Esophagus (tissue), 2 donors: ENCODE results near the gene PARD3. TPM values are rescaled to one million over a fixed set of nuclear protein-coding genes. Genes with fewer than 3 reads are reported as not detected.
A peak's percentile ranks its signal among the peaks of the same experiment; 100 is the strongest.

Source experiments
- H3K27ac ChIP-seq, 2 donors: one replicate each; pipeline ENCODE4 v1.5.1; 2013; ENCODE audit warnings: low read depth in 2 of 2, mild to moderate bottlenecking in 2 of 2, inconsistent platforms in 1 of 2, low read length in 1 of 2, moderate library complexity in 1 of 2
- H3K27me3 ChIP-seq, 2 donors: one replicate each; pipeline ENCODE4 v1.6.1; 2013; ENCODE audit warnings: low read length in 2 of 2, control low read depth in 1 of 2, mild to moderate bottlenecking in 1 of 2; ENCODE audit not compliant: insufficient read depth in 2 of 2, control insufficient read depth in 1 of 2
- H3K36me3 ChIP-seq, 2 donors: one replicate each; pipeline ENCODE4 v1.6.1; 2013; ENCODE audit warnings: low read length in 1 of 2; ENCODE audit not compliant: control insufficient read depth in 2 of 2, insufficient read depth in 2 of 2
- H3K4me1 ChIP-seq, 2 donors: one replicate each; pipeline ENCODE4 v1.6.1; 2013; ENCODE audit warnings: low read length in 1 of 2; ENCODE audit not compliant: control insufficient read depth in 2 of 2, insufficient read depth in 2 of 2
- H3K4me3 ChIP-seq, 2 donors: one replicate each; pipeline ENCODE4 v1.5.1; 2013; ENCODE audit warnings: low read length in 2 of 2, mild to moderate bottlenecking in 2 of 2, low read depth in 1 of 2, moderate library complexity in 1 of 2
- H3K9me3 ChIP-seq, 2 donors: one replicate each; pipeline ENCODE4 v1.6.1; 2013; ENCODE audit warnings: mild to moderate bottlenecking in 2 of 2, low read depth in 1 of 2, low read length in 1 of 2, moderate library complexity in 1 of 2; ENCODE audit not compliant: control insufficient read depth in 2 of 2, insufficient read depth in 1 of 2
- WGBS, 2 donors: extraction: QIAGEN DNeasy Blood & Tissue Kit; methylation state at CpG; one replicate each; pipeline ENCODE4 v1.1.7; 2013; 5-methylcytosine and 5-hydroxymethylcytosine counted together
- polyA plus RNA-seq, 2 donors: library from polyadenylated mRNA; stranded (reverse); fragments of 200-250 nt; gene quantifications; one replicate each; pipeline ENCODE4 v1.2.3, GENCODE V29; 2013
- donor health status: healthy with polysubstance abuse.
- donor health status: Bipolar disorder and iron deficiency.

The PARD3 gene
- polyA plus RNA-seq, 2 donors: 40.3 to 71.3 TPM

DNA sequence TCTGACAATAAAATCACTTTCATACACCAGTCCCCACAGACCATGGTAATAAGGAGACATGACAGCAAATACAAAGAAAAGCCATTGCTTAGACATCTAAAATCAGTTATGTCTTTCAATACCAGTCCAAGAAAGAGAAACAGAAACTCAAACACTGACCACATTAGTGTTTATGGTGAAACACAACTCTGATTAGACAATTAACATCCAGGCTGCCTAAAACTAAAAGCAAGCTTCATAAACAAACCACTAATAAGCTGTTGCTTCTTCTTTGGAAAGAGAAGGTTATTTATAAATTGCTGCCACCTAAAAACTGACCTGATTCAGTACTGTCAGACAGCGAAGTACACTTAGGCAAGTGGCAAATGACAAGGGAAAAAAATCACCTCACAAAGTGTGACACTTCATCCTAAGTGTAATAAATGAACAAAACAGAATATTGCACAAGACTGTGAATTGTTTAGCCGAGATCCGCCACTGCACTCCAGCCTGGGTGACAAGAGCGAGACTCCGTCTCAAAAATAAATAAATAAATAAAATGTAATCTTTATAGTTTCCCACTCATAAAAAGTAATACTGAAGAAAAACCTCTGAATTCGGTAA lies 277.4 kb downstream of the PARD3 start:
- Histone ChIP-seq H3K9me3 (no peaks in the 10 kb centered on the region), H3K27ac (no peak overlapping the region)
- WGBS, 2 donors: 91 to 92% methylated on average over 6 of the region's 6 CpGs

DNA sequence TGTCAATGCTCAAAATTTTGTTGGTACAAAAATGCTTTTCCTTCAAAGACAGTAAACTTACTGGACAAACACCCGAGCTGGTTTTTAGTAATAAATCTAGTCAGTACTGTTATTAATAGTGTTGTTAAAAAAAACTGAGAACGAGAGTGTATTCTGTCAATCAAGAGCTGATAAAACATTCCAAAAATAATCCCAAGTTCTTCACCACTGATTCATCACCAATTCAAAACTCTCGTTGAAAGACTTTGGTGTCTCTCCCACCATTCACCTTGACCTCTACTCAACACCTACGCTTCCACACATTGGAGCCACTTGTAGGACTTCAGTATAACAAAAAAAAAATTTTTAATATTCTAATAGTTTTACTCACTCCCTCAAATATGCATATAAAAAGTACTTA lies 279.2 kb downstream of the PARD3 start:
- no peaks in the 10 kb centered on the region for H3K9me3 ChIP-seq
- H3K36me3 ChIP-seq: no peaks in the 10 kb centered on the region
- no peaks in the 10 kb centered on the region for H3K27me3 ChIP-seq
- no peak overlapping the region for H3K27ac ChIP-seq
- WGBS, 2 donors: 79 to 83% methylated on average over 4 of the region's 4 CpGs
- no peak overlapping the region for H3K4me3 ChIP-seq
- H3K4me1 ChIP-seq: peaks cover 0 to 2% of the 10 kb centered on the region in 2 donors

More for the DNA sequence above, 277.4 kb downstream of the PARD3 start:
- no peaks in the 10 kb centered on the region for H3K36me3 ChIP-seq
- H3K4me1 ChIP-seq: peaks cover 0 to 2% of the 10 kb centered on the region in 2 donors
- H3K27me3 ChIP-seq: no peaks in the 10 kb centered on the region
- H3K4me3 ChIP-seq: no peak overlapping the region

- H3K36me3 ChIP-seq: no peaks in the 10 kb centered on the region
- H3K4me1 ChIP-seq: peaks cover 0 to 8% of the 10 kb centered on the region in 2 donors
- no peaks in the 10 kb centered on the region for H3K9me3 ChIP-seq
- H3K27ac ChIP-seq: no peak overlapping the region
- H3K27me3 ChIP-seq: no peaks in the 10 kb centered on the region
- WGBS, 2 donors: 88% methylated on average over 4 of the region's 4 CpGs
- H3K4me3 ChIP-seq: no peak overlapping the region
Measured at GRCh38 chr10:34530778-34531177, 284.3 kb downstream of the PARD3 start.

- 36 to 58% methylated on average over 3 of the region's 3 CpGs for WGBS, 2 donors
- no peak overlapping the region for H3K4me3 ChIP-seq
- H3K36me3 ChIP-seq: no peaks in the 10 kb centered on the region
- no peaks in the 10 kb centered on the region for H3K27me3 ChIP-seq
- no peaks in the 10 kb centered on the region for H3K9me3 ChIP-seq
- peaks cover 0 to 8% of the 10 kb centered on the region in 2 donors for H3K4me1 ChIP-seq
- H3K27ac ChIP-seq: no peak overlapping the region
Measured at GRCh38 chr10:34528320-34528719, 286.8 kb downstream of the PARD3 start.

DNA sequence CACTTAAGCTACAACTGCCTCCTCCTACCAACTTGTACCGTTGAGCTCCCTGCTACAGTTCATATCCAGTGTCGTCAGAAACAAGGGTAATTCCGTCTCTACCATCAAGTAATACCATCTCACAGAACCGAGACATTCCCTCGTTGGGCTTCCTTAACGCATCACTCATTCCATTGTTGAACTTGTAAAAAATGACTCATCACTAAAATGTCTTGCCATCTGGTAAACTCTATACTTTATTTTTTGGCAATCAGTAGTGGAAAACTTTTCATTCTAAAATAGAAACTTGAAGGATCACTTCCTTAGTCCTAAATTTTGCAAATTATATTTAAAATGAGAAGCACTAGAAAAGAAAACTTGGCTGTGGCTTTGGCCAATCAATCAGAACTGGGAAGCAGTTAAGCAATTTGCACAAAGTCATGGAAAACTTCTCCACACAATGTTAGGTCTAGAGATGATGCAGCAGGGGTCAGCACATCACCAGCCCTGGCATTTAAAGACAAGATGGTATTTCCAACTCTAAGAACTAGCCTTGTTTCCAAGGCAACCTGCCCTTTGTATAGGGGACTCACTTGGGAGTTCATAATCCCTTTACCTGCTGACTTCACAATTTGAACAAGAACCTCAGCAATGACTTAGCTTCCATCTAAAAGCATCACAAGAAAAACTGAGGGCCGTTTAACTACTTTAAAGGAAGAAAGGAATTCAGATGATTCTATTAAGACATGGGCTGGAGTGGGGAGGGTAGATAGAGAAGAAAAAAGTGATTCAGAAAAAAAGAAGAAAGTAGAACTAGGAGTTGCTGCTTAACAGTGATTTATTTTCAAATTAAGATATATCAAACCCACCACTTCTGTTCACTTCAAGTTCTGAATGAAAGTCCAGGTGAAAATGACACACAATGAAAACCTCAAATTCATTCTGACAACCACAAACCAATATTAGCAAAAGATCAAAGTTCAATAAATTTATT lies 288.1 kb downstream of the PARD3 start:
- peak overlapping the region in 1 of 2 donors; percentile 55 for H3K27ac ChIP-seq
- H3K9me3 ChIP-seq: no peaks in the 10 kb centered on the region
- H3K36me3 ChIP-seq: no peaks in the 10 kb centered on the region
- peaks cover 0 to 8% of the 10 kb centered on the region in 2 donors for H3K4me1 ChIP-seq
- no peak overlapping the region for H3K4me3 ChIP-seq
- no peaks in the 10 kb centered on the region for H3K27me3 ChIP-seq
- 26 to 40% methylated on average over 7 of the region's 7 CpGs for WGBS, 2 donors

DNA sequence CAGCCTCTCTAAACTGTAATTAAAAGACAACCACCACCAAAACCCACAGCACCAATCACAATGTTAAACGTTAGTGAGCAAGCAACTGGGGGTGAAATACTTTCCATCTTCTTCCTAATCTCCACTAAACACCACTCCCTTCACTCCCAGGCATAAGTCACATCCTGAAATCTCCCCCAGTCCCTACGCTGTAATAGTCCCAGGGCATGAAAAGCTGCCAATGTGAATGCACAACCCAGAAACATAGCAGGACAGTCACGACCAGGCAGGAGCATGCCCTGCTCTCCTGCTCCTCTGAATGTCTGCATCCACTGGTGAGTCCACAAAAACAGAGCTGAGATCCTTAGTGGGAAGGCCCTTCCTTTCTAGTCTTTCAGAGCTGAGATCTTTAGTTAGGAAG lies 288.9 kb downstream of the PARD3 start:
- Histone ChIP-seq H3K4me3 (no peak overlapping the region), H3K27me3 (no peaks in the 10 kb centered on the region), H3K9me3 (no peaks in the 10 kb centered on the region), H3K4me1 (peaks cover 0 to 8% of the 10 kb centered on the region in 2 donors), H3K27ac (peak overlapping the region in 1 of 2 donors; percentile 55), H3K36me3 (no peaks in the 10 kb centered on the region)
- 68 to 69% methylated on average over 3 of the region's 3 CpGs for WGBS, 2 donors

DNA sequence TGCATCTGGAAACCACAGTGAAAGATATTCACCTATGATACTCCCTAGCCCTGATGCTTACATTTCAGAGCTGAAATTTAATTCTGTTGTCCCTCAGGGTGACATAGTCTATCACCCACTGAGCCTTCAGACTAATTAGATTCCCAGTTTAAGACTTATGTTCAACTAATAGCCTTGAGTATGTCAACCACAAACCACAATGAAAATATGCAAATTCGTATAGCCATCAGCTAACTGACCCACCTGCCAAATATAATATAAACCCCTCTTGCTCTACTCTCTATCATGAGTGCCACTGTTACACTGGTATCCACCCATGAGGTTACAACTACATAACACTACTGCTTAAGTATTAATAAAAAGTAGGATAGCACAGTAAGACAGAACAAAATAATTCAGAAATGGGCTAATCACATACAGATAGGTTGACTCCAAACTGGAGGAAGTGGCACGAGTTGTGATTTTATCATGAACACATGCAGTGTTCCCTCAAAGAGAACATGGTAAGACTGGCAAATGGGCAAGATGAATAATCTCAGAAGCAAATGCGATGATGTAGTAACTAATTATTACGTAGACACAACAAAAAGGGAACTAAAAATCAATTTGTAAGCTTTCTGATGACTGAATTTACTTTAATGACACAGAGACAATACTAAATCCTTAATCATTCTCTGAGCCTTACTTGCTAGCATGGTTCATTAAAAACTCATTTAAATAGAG lies 290.6 kb downstream of the PARD3 start:
- no peaks in the 10 kb centered on the region for H3K27me3 ChIP-seq
- no peak overlapping the region for H3K27ac ChIP-seq
- H3K36me3 ChIP-seq: no peaks in the 10 kb centered on the region
- peaks cover 0 to 8% of the 10 kb centered on the region in 2 donors for H3K4me1 ChIP-seq
- no peaks in the 10 kb centered on the region for H3K9me3 ChIP-seq
- WGBS, 2 donors: 82 to 85% methylated on average over 4 of the region's 4 CpGs
- H3K4me3 ChIP-seq: no peak overlapping the region

DNA sequence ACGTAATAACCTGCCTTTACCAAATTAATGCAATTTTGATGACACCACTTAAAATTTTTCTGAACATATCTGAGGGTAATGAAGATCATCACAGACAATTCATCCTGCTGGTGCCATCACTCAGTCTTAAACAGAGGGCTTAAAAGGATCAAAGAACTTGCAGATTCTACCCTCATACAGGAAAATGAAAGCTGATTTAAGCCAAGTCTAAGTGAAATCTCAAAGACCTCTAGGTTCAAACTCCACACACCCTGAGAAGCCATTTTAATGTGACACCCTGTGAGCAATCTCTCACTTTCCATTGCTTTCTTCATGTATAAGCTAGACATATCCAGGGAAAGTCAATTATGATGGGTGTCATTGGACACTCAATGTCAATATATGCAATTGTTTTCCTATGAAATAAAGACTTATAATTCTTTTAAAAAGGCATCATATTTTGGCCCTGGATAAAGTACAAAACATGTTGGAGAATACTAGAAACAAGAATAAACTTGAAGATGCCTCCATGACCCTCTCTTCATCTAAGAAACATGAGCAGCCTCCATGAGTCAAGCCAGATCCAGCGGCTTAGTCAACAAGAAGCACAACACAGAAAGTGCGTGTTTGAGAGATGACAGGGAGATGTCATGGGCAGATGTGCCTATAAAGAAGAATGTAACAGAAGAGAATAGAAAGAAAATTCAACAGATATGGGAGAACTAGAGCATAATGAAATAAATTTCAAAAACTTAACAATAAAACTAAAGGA lies 291.9 kb downstream of the PARD3 start:
- no peak overlapping the region for H3K4me3 ChIP-seq
- no peaks in the 10 kb centered on the region for H3K27me3 ChIP-seq
- no peaks in the 10 kb centered on the region for H3K36me3 ChIP-seq
- no peak overlapping the region for H3K27ac ChIP-seq
- peaks cover 0 to 6% of the 10 kb centered on the region in 2 donors for H3K4me1 ChIP-seq
- H3K9me3 ChIP-seq: no peaks in the 10 kb centered on the region
- 79 to 88% methylated on average over 3 of the region's 3 CpGs for WGBS, 2 donors

DNA sequence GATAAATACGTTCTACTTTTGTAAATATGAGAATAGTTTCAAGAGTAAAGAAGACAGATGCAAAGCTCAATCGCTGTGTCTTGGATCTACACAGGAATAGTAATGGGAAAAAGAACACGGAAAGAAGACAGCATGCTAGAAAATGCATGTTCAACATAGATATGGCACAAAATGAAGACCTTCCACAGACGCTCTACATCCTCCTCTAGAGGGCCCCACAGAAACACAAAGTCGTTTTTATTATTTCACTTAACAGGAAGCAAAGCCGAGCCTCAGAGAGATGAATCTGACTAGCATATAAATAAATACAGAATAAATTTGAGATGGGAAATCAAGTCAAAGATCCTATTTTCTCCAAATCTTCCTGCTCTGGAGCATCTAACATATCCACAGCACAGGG lies 292.6 kb downstream of the PARD3 start:
- Histone ChIP-seq H3K36me3 (no peaks in the 10 kb centered on the region), H3K4me3 (no peak overlapping the region), H3K4me1 (peaks cover 0 to 6% of the 10 kb centered on the region in 2 donors), H3K27me3 (no peaks in the 10 kb centered on the region), H3K27ac (no peak overlapping the region), H3K9me3 (no peaks in the 10 kb centered on the region)
- WGBS, 2 donors: 65 to 68% methylated on average over 6 of the region's 6 CpGs
